Smooth muscle cell (in vitro differentiated cells): ENCODE results near the gene HIRA. TPM values are rescaled to one million over a fixed set of nuclear protein-coding genes. Genes with fewer than 3 reads are reported as not detected.
"Not testable (repeated sequence)": the region's sequence is repeated elsewhere in the genome, so short reads cannot be mapped to it uniquely, and the experiment has no call there.

ENCODE experiments used
- DNase-seq: peaks from one replicate; lab custom pipeline; 2025; ENCODE audit not compliant: unreplicated experiment; lab: John Stamatoyannopoulos, UW
- H2AFZ ChIP-seq: fragments of 200-600 bp; sonication (generic); 2 replicates; pipeline ENCODE4 v1.6.0; 2016; ENCODE audit warnings: antibody characterized with exemption, low read depth, mild to moderate bottlenecking
- H3F3A ChIP-seq: fragments of 200-600 bp; sonication (generic); 2 replicates; pipeline ENCODE4 v1.6.0; 2017; ENCODE audit warnings: antibody characterized with exemption, low read depth
- H3K27ac ChIP-seq: fragments of 200-600 bp; sonication (generic); 2 replicates; pipeline ENCODE4 v1.5.1; 2016; ENCODE audit warnings: low read depth, mild to moderate bottlenecking
- H3K27me3 ChIP-seq: fragments of 200-600 bp; sonication (generic); 2 replicates; pipeline ENCODE4 v1.6.1; 2016; ENCODE audit warnings: low read depth, mild to moderate bottlenecking
- H3K36me3 ChIP-seq: fragments of 200-600 bp; sonication (generic); 2 replicates; pipeline ENCODE4 v1.5.1; 2016; ENCODE audit warnings: low read depth
- H3K4me1 ChIP-seq: fragments of 200-600 bp; sonication (generic); 2 replicates; pipeline ENCODE4 v1.5.1; 2016; ENCODE audit warnings: low read depth
- H3K4me2 ChIP-seq: fragments of 200-600 bp; sonication (generic); 2 replicates; pipeline ENCODE4 v1.6.0; 2016; ENCODE audit warnings: mild to moderate bottlenecking
- H3K4me3 ChIP-seq: fragments of 200-600 bp; sonication (generic); 2 replicates; pipeline ENCODE4 v1.5.1; 2016; ENCODE audit warnings: mild to moderate bottlenecking
- H3K79me2 ChIP-seq: fragments of 200-600 bp; sonication (generic); 2 replicates; pipeline ENCODE4 v1.6.0; 2016; ENCODE audit warnings: low read depth, mild to moderate bottlenecking
- H3K9ac ChIP-seq: fragments of 200-600 bp; sonication (generic); 2 replicates; pipeline ENCODE4 v1.6.0; 2016; ENCODE audit warnings: low read depth
- H3K9me3 ChIP-seq: fragments of 200-600 bp; sonication (generic); replicated peaks from 2 replicates; pipeline ENCODE4 v1.5.1; 2016; ENCODE audit warnings: low read depth
- H4K20me1 ChIP-seq: fragments of 200-600 bp; sonication (generic); 2 replicates; pipeline ENCODE4 v1.6.0; 2016; ENCODE audit warnings: low read depth
- WGBS: methylation state at CpG from one replicate; pipeline ENCODE4 v1.1.7; 2016; ENCODE audit warnings: low lambda C conversion rate; 5-methylcytosine and 5-hydroxymethylcytosine counted together
- polyA plus RNA-seq: library from polyadenylated mRNA; unstranded; fragments of >200 nt; fragmentation: Nextera tagmentation; extraction: Ambion mirVana; gene quantifications from 2 replicates; pipeline ENCODE4 v1.2.1, GENCODE V29; 2016
- total RNA-seq: library from RNA; depleted of rRNA; stranded (reverse); fragments of >200 nt; gene quantifications from 2 replicates; pipeline ENCODE4 v1.2.3, GENCODE V29; 2014
- TF ChIP-seq, protein P1 (sequence below): fragments of 200-600 bp; sonication (generic); IDR thresholded peaks from 2 replicates; pipeline ENCODE4 v1.5.1; 2017; ENCODE audit warnings: borderline replicate concordance, mild to moderate bottlenecking, antibody characterized with exemption; ENCODE audit not compliant: insufficient read depth, poor library complexity, severe bottlenecking

Gene HIRA
- total and polyA plus RNA-seq, 2 experiments from 2014 or later = 7.3 to 8.7 TPM

DNA sequence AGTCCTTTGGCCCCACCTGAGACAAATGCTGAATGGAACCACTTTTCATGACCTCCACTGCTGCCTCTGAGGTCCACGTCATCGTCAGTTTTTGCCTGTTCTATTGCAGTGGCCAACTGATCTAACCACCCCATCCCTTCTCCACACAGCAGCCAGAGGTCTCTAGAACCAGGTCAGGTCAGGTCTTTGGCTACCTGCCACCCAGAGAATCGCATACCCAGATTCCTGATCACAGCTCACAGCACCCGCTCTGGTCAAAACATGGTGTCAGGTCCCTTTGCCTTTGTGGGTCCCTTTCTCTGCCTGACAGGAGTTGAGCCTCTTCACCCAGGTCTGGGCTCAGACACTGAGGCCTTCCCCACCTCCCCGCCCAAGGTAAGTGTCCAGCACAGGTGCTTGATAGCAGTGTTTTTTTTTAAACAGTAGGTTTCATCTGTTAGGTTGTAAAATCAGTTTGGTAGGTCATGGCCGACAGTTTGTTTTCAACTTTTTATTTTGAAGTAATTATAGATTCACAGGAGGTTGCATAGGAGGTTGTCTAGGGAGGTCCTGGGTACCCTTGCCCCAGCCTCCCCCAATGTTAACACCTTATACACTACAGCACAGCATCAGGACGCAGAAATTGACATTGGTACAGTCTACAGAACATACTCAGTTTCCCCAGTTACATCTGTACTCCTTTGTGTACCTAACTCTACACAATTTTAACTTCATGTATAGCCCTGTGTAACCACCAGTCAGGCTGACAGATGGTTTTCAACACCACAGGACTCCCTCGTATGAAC is 9.1 kb upstream of the HIRA start:
- Histone ChIP-seq H3K36me3 (no peaks in the 10 kb centered on the region), H3K9ac (no peak overlapping the region), H4K20me1 (peaks cover 24% of the 10 kb centered on the region), H3K9me3 (no peaks in the 10 kb centered on the region), H3K27ac (no peak overlapping the region), H3K27me3 (no peaks in the 10 kb centered on the region), H3F3A (no peaks in the 10 kb centered on the region), H2AFZ (no peak overlapping the region), H3K4me2 (no peak overlapping the region), H3K4me3 (no peak overlapping the region), H3K79me2 (peaks cover 34% of the 10 kb centered on the region), H3K4me1 (no peaks in the 10 kb centered on the region)
- 83% methylated on average over 8 of the region's 8 CpGs for WGBS
- no peak for DNase-seq
- TF ChIP-seq, protein P1, sequence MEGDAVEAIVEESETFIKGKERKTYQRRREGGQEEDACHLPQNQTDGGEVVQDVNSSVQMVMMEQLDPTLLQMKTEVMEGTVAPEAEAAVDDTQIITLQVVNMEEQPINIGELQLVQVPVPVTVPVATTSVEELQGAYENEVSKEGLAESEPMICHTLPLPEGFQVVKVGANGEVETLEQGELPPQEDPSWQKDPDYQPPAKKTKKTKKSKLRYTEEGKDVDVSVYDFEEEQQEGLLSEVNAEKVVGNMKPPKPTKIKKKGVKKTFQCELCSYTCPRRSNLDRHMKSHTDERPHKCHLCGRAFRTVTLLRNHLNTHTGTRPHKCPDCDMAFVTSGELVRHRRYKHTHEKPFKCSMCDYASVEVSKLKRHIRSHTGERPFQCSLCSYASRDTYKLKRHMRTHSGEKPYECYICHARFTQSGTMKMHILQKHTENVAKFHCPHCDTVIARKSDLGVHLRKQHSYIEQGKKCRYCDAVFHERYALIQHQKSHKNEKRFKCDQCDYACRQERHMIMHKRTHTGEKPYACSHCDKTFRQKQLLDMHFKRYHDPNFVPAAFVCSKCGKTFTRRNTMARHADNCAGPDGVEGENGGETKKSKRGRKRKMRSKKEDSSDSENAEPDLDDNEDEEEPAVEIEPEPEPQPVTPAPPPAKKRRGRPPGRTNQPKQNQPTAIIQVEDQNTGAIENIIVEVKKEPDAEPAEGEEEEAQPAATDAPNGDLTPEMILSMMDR = no peak

DNA sequence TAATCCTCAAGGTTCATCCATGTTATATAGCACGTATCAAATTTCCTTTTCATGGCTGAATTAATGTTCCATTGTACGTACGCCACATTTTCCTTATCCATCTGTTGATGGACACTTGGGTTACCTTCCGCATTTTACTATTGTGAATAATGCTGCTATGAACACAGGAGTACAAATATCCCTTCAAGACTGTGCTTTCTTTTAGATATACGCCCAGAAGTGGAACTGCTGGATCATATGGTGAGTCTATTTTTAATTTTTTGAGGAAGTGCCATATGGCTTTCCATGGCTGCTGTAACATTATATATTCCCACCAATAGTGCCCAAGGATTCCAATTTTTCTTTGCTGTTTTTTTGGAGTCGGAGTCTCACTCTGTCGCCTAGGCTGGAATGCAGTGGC is 6.8 kb upstream of the HIRA start:
- Histone ChIP-seq H3K27me3 (no peaks in the 10 kb centered on the region), H3F3A (no peaks in the 10 kb centered on the region), H3K79me2 (peaks cover 26% of the 10 kb centered on the region), H4K20me1 (peaks cover 17% of the 10 kb centered on the region), H3K9ac (no peak overlapping the region), H3K27ac (no peak overlapping the region), H3K4me1 (no peaks in the 10 kb centered on the region), H3K4me2 (no peak overlapping the region), H2AFZ (no peak overlapping the region), H3K9me3 (no peaks in the 10 kb centered on the region), H3K36me3 (no peaks in the 10 kb centered on the region), H3K4me3 (no peak overlapping the region)
- TF ChIP-seq, protein P1 = no peak
- WGBS = 97% methylated on average over 7 of the region's 7 CpGs
- no peak for DNase-seq

DNA sequence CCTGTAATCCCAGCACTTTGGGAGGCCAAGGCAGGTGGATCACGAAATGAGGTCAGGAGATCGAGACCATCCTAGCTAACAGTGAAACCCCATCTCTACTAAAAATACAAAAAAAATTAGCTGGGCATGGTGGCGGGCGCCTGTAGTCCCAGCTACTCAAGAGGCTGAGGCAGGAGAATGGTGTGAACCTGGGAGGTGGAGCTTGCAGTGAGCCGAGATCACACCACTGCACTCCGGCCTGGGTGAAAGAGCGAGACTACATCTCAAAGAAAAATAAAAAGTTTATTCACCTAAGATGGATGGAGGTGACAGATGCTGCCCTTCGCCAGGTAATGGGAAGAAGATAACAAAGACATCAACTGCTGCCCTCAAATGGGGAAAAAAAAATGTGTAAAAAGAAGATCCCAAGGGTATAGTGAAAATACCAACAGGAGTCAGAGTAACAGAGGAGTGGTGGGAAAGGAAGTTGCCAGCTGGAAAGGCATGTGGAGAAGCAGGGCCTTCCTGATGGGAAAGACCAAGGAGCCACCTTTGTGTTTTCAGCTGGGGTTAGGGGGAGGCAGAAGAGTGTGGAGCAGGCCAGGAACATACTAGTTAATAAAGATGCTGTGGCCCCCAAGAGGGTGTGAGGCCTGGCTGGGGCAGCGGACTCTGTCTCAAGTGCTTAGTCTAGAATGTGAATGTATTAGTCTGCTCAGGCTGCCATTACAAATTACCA is 5.1 kb upstream of the HIRA start:
- not testable (repeated sequence) for H3K4me3 ChIP-seq, H3F3A ChIP-seq, H2AFZ ChIP-seq, H3K27me3 ChIP-seq, H3K4me1 ChIP-seq, DNase-seq, H4K20me1 ChIP-seq, H3K36me3 ChIP-seq, H3K9me3 ChIP-seq, H3K27ac ChIP-seq, H3K9ac ChIP-seq, H3K4me2 ChIP-seq
- WGBS = 97% methylated on average over 9 of the region's 9 CpGs
- H3K79me2 ChIP-seq = peaks cover 20% of the 10 kb centered on the region

GRCh38 chr22:19434829-19435580 is 3.5 kb upstream of the HIRA start:
- TF ChIP-seq, protein P1 = no peak
- Histone ChIP-seq H2AFZ (no peak overlapping the region), H3K79me2 (peaks cover 25% of the 10 kb centered on the region), H3K9me3 (no peaks in the 10 kb centered on the region), H3F3A (peaks cover 4% of the 10 kb centered on the region), H3K4me1 (peaks cover 9% of the 10 kb centered on the region), H3K36me3 (no peaks in the 10 kb centered on the region), H3K9ac (no peak overlapping the region), H3K4me2 (no peak overlapping the region), H3K27ac (no peak overlapping the region), H3K4me3 (no peak overlapping the region), H3K27me3 (no peaks in the 10 kb centered on the region), H4K20me1 (no peaks in the 10 kb centered on the region)
- WGBS = 98% methylated on average over 2 of the region's 2 CpGs
- no peak for DNase-seq
